ENCODE measurements around the gene DDX56. TPM values are rescaled to one million over a fixed set of nuclear protein-coding genes. Genes with fewer than 3 reads are reported as not detected.

The DDX56 gene
- total RNA-seq, 1 experiment from 2014 or later = 120 TPM

- Histone ChIP-seq H4K8ac (replicated peaks; ENCODE audit: insufficient read length, low read depth, low read length) (no peak overlapping the region), H3K4ac (ENCODE audit: low read depth, low read length) (no peak overlapping the region), H3K27me3 (ENCODE audit: insufficient read depth, low read length) (no peaks in the 10 kb centered on the region), H3K56ac (ENCODE audit: insufficient read length, low read depth, low read length) (no peak overlapping the region), H4K5ac (ENCODE audit: insufficient read length, low read depth, low read length) (no peak overlapping the region), H3K79me2 (ENCODE audit: insufficient read depth, low read length) (no peaks in the 10 kb centered on the region), H3K4me1 (ENCODE audit: insufficient read depth, low read length) (no peaks in the 10 kb centered on the region), H3K4me2 (ENCODE audit: insufficient read depth, insufficient read length, low read length) (no peak overlapping the region), H4K20me1 (ENCODE audit: control insufficient read depth, insufficient read depth, insufficient read length) (no peaks in the 10 kb centered on the region), H2BK15ac (ENCODE audit: low read depth, low read length) (no peak overlapping the region), H3K23me2 (ENCODE audit: insufficient read length, low read depth, low read length, poor library complexity, severe bottlenecking) (no peaks in the 10 kb centered on the region), H2BK20ac (ENCODE audit: low read depth, low read length, poor library complexity, severe bottlenecking) (no peak overlapping the region), H2BK5ac (ENCODE audit: insufficient read length, low read length) (no peak overlapping the region), H3K23ac (ENCODE audit: insufficient read length, low read depth, low read length) (no peak overlapping the region), H2AK5ac (ENCODE audit: insufficient read length, low read length) (no peak overlapping the region), H2AFZ (ENCODE audit: low read length) (no peak overlapping the region), H3K27ac (ENCODE audit: insufficient read length, low read depth, low read length) (no peak overlapping the region), H3K9me3 (ENCODE audit: control insufficient read depth, low read depth, low read length) (no peaks in the 10 kb centered on the region), H3K9ac (ENCODE audit: extremely low read depth, insufficient read length, low read length) (no peak overlapping the region), H2BK12ac (ENCODE audit: insufficient read length, low read depth, low read length) (no peak overlapping the region), H3K14ac (ENCODE audit: insufficient read depth, low read length) (no peak overlapping the region), H3K18ac (ENCODE audit: insufficient read length, low read depth, low read length) (no peak overlapping the region), H3T11ph (ENCODE audit: low read length) (no peak overlapping the region), H2BK120ac (ENCODE audit: low read depth, low read length, poor library complexity, severe bottlenecking) (no peak overlapping the region), H3K79me1 (ENCODE audit: insufficient read depth, low read depth, low read length, poor library complexity, severe bottlenecking) (no peaks in the 10 kb centered on the region), H4K91ac (ENCODE audit: insufficient read length, low read depth, low read length) (no peak overlapping the region)
- TF ChIP-seq CTCF (conservative IDR thresholded peaks at IDR 0.05) = no peak
- H3K4me3 Mint-ChIP-seq = no peak overlapping the region
- no peak overlapping the region for H3K27ac Mint-ChIP-seq
- no CpG with 5 or more reads among the region's 3 CpGs for WGBS (ENCODE audit: extremely low coverage, insufficient read length, low lambda C conversion rate)
- no peak for DNase-seq
- no peaks in the 10 kb centered on the region for H3K4me1 Mint-ChIP-seq
- peaks cover 0 to under 1% of the 10 kb centered on the region in 2 experiments; a peak in 1 of 5 replicates for H3K9me3 Mint-ChIP-seq
- H3K27me3 Mint-ChIP-seq (ENCODE audit: low read depth) = peaks cover 2% of the 10 kb centered on the region
- no peaks in the 10 kb centered on the region for H3K36me3 Mint-ChIP-seq (ENCODE audit: insufficient read depth in 1 of 3, low read depth in 3 of 3)
Observed at GRCh38 chr7:44518761-44519160, 54.9 kb downstream of the DDX56 start.
